Esophagus squamous epithelium (tissue), 5 donors: ENCODE data around the gene COA8. TPM values are rescaled to one million over a fixed set of nuclear protein-coding genes. Genes with fewer than 3 reads are reported as not detected.
A peak's percentile ranks its signal among the peaks of the same experiment; 100 is the strongest.

Experiments
- DNase-seq: peaks from one replicate; lab custom pipeline; 2025; lab: John Stamatoyannopoulos, UW
- H3K27ac ChIP-seq, 4 donors: fragments of 200-600 bp; sonication (generic); one replicate each; pipeline ENCODE4 v1.5.1; 2016 to 2019; ENCODE audit warnings: mild to moderate bottlenecking in 1 of 4
- H3K27me3 ChIP-seq, 4 donors: fragments of 200-600 bp; sonication (generic); 1 replicate in 3 of 4; 2 replicates in 1 of 4; pipeline versions ENCODE4 v1.5.1 to v1.6.0; 2017 to 2021; ENCODE audit warnings: antibody characterized with exemption in 1 of 4
- H3K36me3 ChIP-seq, 3 donors: fragments of 200-600 bp; sonication (generic); one replicate each; pipeline ENCODE4 v1.5.1; 2016 to 2019
- H3K4me1 ChIP-seq, 3 donors: fragments of 200-600 bp; sonication (generic); one replicate each; pipeline ENCODE4 v1.5.1; 2017 to 2019
- H3K4me3 ChIP-seq, 4 donors: fragments of 200-600 bp; sonication (generic); 1 replicate in 3 of 4; 2 replicates in 1 of 4; pipeline ENCODE4 v1.5.1; 2016 to 2019; ENCODE audit warnings: mild to moderate bottlenecking in 2 of 4, moderate library complexity in 1 of 4
- H3K9me3 ChIP-seq, 3 donors: fragments of 200-600 bp; sonication (generic); one replicate each; pipeline ENCODE4 v1.5.1; 2016 to 2019
- CTCF ChIP-seq, 6 experiments: fragments of 450-650 bp in 4 of 6; fragments of 200-600 bp in 2 of 6; sonication (generic) in 2 of 6; IDR thresholded peaks; one replicate each; pipeline ENCODE4 v1.5.1; 2016 to 2019; ENCODE audit warnings: antibody characterized with exemption in 6 of 6, mild to moderate bottlenecking in 4 of 6, moderate library complexity in 4 of 6
- POLR2A ChIP-seq, 4 donors: fragments of 450-650 bp; IDR thresholded peaks; one replicate each; pipeline ENCODE4 v1.6.1; 2017; ENCODE audit warnings: antibody characterized with exemption in 4 of 4, mild to moderate bottlenecking in 4 of 4, moderate library complexity in 3 of 4
- WGBS, 2 donors: methylation state at CpG; one replicate each; pipeline ENCODE4 v1.1.5; 2018; 5-methylcytosine and 5-hydroxymethylcytosine counted together
- intact Hi-C: fragments of 100-400 bp; cut with DNase I; formaldehyde crosslinking; loops from one replicate; pipeline ENCODE4 v1.15.0; 2022
- total RNA-seq, 4 donors: library from RNA; depleted of rRNA; stranded (reverse); fragments of >200 nt; gene quantifications; one replicate each; pipeline ENCODE4 v1.1.0, GENCODE V29; 2016
- donor health status: DM: yes; HTN: yes; CAD: no.

Gene COA8
- total RNA-seq, 4 donors from 2014 or later = 18.2 to 28.7 (median 22.7) TPM

GRCh38 chr14:103542605-103543088, 20.1 kb upstream of the COA8 start:
- Histone ChIP-seq H3K27me3 (no peaks in the 10 kb centered on the region), H3K4me3 (peak overlapping the region in 1 of 4 donors; percentile 24), H3K27ac (peak overlapping the region; percentile 78 to 87 (median 82)), H3K9me3 (no peaks in the 10 kb centered on the region), H3K36me3 (no peaks in the 10 kb centered on the region), H3K4me1 (peaks cover 61 to 88% (median 68%) of the 10 kb centered on the region in 3 donors)
- TF ChIP-seq POLR2A (IDR thresholded peaks at IDR 0.05) (no peak), CTCF (IDR thresholded peaks at IDR 0.05) (no peak)
- no peak for DNase-seq
- no CpG with 5 or more reads among the region's 18 CpGs for WGBS, 2 donors
- intact Hi-C loops = no loop called here

GRCh38 chr14:103543140-103543539, 19.6 kb upstream of the COA8 start:
- no peak overlapping the region for H3K4me3 ChIP-seq
- no peaks in the 10 kb centered on the region for H3K9me3 ChIP-seq
- TF ChIP-seq CTCF (IDR thresholded peaks at IDR 0.05) (no peak), POLR2A (IDR thresholded peaks at IDR 0.05) (no peak)
- intact Hi-C loops = no loop called here
- H3K4me1 ChIP-seq = peaks cover 60 to 85% (median 68%) of the 10 kb centered on the region in 3 donors
- no peaks in the 10 kb centered on the region for H3K36me3 ChIP-seq
- peak overlapping the region; percentile 78 to 87 (median 82) for H3K27ac ChIP-seq
- 0% methylated on average over 1 of the region's 10 CpGs; no CpG with 5 or more reads in 1 of the 2 donors for WGBS, 2 donors
- H3K27me3 ChIP-seq = no peaks in the 10 kb centered on the region
- DNase-seq = no peak

- no CpG with 5 or more reads among the region's 19 CpGs for WGBS, 2 donors
- no peak for TF ChIP-seq POLR2A (IDR thresholded peaks at IDR 0.05)
- no peak for TF ChIP-seq CTCF (IDR thresholded peaks at IDR 0.05)
- Histone ChIP-seq H3K4me3 (no peak overlapping the region), H3K9me3 (no peaks in the 10 kb centered on the region), H3K36me3 (no peaks in the 10 kb centered on the region), H3K4me1 (peaks cover 57 to 85% (median 62%) of the 10 kb centered on the region in 3 donors), H3K27me3 (no peaks in the 10 kb centered on the region), H3K27ac (peak overlapping the region in 3 of 4 donors; percentile 21 to 85 (median 79))
- intact Hi-C loops = no loop called here
- no peak for DNase-seq
Measured at GRCh38 chr14:103543721-103544387, 18.9 kb upstream of the COA8 start.

- 35% methylated on average over 24 of the region's 35 CpGs; no CpG with 5 or more reads in 1 of the 2 donors for WGBS, 2 donors
- Histone ChIP-seq H3K27ac (peak overlapping the region in 3 of 4 donors; percentile 21 to 85 (median 79)), H3K9me3 (no peaks in the 10 kb centered on the region), H3K4me3 (no peak overlapping the region), H3K27me3 (no peaks in the 10 kb centered on the region), H3K4me1 (peaks cover 60 to 85% (median 62%) of the 10 kb centered on the region in 3 donors), H3K36me3 (no peaks in the 10 kb centered on the region)
- no peak for DNase-seq
- TF ChIP-seq POLR2A (IDR thresholded peaks at IDR 0.05) = no peak
- peak in 1 of 6 experiments; percentile 8 for TF ChIP-seq CTCF (IDR thresholded peaks at IDR 0.05)
- intact Hi-C loops = loop anchor here (5.0 kb wide), 1 partner anchor 42 kb away; no protein-coding TSS in a partner anchor
Measured at GRCh38 chr14:103544388-103545218, 18.2 kb upstream of the COA8 start.
